Measurements from ENCODE around the gene SULT1A2. TPM values are rescaled to one million over a fixed set of nuclear protein-coding genes. Genes with fewer than 3 reads are reported as not detected.

The SULT1A2 gene
- total and polyA plus RNA-seq, 2 of the 13 experiments (the other 11 are each of a cell fraction or from before 2014, with no cell fraction given), result 33.0 to 34.2 TPM

- TF ChIP-seq, protein P1, sequence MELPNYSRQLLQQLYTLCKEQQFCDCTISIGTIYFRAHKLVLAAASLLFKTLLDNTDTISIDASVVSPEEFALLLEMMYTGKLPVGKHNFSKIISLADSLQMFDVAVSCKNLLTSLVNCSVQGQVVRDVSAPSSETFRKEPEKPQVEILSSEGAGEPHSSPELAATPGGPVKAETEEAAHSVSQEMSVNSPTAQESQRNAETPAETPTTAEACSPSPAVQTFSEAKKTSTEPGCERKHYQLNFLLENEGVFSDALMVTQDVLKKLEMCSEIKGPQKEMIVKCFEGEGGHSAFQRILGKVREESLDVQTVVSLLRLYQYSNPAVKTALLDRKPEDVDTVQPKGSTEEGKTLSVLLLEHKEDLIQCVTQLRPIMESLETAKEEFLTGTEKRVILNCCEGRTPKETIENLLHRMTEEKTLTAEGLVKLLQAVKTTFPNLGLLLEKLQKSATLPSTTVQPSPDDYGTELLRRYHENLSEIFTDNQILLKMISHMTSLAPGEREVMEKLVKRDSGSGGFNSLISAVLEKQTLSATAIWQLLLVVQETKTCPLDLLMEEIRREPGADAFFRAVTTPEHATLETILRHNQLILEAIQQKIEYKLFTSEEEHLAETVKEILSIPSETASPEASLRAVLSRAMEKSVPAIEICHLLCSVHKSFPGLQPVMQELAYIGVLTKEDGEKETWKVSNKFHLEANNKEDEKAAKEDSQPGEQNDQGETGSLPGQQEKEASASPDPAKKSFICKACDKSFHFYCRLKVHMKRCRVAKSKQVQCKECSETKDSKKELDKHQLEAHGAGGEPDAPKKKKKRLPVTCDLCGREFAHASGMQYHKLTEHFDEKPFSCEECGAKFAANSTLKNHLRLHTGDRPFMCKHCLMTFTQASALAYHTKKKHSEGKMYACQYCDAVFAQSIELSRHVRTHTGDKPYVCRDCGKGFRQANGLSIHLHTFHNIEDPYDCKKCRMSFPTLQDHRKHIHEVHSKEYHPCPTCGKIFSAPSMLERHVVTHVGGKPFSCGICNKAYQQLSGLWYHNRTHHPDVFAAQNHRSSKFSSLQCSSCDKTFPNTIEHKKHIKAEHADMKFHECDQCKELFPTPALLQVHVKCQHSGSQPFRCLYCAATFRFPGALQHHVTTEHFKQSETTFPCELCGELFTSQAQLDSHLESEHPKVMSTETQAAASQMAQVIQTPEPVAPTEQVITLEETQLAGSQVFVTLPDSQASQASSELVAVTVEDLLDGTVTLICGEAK (IDR thresholded peaks at IDR 0.05), result no peak
- TF ChIP-seq, protein P1 (CRISPR knock-in tag; IDR thresholded peaks at IDR 0.05), result no peak
- TF ChIP-seq KDM6A (CRISPR knock-in tag; IDR thresholded peaks at IDR 0.05; ENCODE audit: low read depth), result peak; percentile 45; the same call in 1 of the 2 replicates
- TF ChIP-seq ZNF589 (CRISPR knock-in tag; conservative IDR thresholded peaks at IDR 0.05), result peak; percentile 66; the same call in 1 of the 2 replicates
- peak; percentile 74 to 99 for TF ChIP-seq POLR2A (IDR thresholded peaks at IDR 0.05; ENCODE audit: insufficient read depth in 1 of 2, low read depth in 2 of 2, low read length in 2 of 2)
- TF ChIP-seq ZNF234 (CRISPR knock-in tag; conservative IDR thresholded peaks at IDR 0.05), result no peak; the same call in 1 of the 2 replicates
- TF ChIP-seq ZBTB43 (CRISPR knock-in tag; conservative IDR thresholded peaks at IDR 0.05), result no peak
- 0 out of 2 replicates have a peak, but pooled peaks have one; percentile 64 for TF ChIP-seq IRF1 (CRISPR knock-in tag; IDR thresholded peaks at IDR 0.05; ENCODE audit: low read depth)
- TF ChIP-seq, protein P2, sequence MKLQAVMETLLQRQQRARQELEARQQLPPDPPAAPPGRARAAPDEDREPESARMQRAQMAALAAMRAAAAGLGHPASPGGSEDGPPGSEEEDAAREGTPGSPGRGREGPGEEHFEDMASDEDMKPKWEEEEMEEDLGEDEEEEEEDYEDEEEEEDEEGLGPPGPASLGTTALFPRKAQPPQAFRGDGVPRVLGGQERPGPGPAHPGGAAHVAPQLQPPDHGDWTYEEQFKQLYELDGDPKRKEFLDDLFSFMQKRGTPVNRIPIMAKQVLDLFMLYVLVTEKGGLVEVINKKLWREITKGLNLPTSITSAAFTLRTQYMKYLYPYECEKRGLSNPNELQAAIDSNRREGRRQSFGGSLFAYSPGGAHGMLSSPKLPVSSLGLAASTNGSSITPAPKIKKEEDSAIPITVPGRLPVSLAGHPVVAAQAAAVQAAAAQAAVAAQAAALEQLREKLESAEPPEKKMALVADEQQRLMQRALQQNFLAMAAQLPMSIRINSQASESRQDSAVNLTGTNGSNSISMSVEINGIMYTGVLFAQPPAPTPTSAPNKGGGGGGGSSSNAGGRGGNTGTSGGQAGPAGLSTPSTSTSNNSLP (IDR thresholded peaks at IDR 0.05; ENCODE audit: low read depth, low read length), result no peak
- no peak for TF ChIP-seq ISL2 (CRISPR knock-in tag; IDR thresholded peaks at IDR 0.05)
- TF ChIP-seq PRPF4 (IDR thresholded peaks at IDR 0.05; ENCODE audit: low read depth, low read length, poor library complexity, severe bottlenecking), result no peak
- TF ChIP-seq BCL3 (CRISPR knock-in tag; IDR thresholded peaks at IDR 0.05), result no peak; the same call in none of the 2 replicates
These were observed 13.1 kb upstream of the SULT1A2 start, which contains the start of gene SULT1A1 (continued) for GRCh38 chr16:28609631-28610594.
